Glomerular visceral epithelial cell (primary cell): ENCODE data around the gene GRAP.
"Not testable (repeated sequence)": the region's sequence is repeated elsewhere in the genome, so short reads cannot be mapped to it uniquely, and the experiment has no call there.

Source experiments
- DNase-seq: peaks from one replicate; pipeline ENCODE4 v3.0.0-alpha.2; 2016; ENCODE audit errors: extremely low spot score

The GRAP gene

DNA sequence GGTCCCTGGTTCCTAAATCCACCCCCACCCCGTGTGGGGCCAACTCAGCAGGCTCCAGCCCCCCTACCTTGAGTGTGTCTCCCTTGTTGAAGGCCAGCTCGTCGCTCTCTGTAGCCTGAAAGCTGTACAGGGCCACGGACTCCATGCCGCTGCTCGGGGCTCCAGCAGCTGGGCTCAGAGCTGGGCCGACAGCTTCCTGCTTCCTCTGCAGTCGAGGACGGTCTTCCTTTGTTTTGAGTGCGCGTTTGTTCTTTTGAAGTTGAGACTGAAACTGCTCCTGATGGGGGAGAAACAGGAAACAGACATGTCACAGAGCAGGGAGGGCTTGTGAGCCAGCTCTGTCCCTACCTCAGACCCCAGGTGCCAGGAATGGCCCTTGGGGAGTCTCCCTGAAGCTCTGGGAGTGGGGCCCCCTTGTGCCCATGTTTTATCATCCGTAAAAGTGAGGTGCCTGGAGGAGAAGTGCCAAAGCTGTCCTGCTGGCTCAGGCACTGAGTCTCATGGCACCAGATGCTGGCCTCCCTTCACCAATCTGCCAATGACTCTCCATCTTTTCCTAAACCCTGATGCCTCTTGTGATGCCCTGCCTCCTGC lies at the start of gene GRAP:
Gene GRAP, minus strand, starts transcription at position 176 of the 594 bp plus-strand sequence. Its CDS starts 31 bp downstream, at position 145.
- not testable (repeated sequence) for DNase-seq

DNA sequence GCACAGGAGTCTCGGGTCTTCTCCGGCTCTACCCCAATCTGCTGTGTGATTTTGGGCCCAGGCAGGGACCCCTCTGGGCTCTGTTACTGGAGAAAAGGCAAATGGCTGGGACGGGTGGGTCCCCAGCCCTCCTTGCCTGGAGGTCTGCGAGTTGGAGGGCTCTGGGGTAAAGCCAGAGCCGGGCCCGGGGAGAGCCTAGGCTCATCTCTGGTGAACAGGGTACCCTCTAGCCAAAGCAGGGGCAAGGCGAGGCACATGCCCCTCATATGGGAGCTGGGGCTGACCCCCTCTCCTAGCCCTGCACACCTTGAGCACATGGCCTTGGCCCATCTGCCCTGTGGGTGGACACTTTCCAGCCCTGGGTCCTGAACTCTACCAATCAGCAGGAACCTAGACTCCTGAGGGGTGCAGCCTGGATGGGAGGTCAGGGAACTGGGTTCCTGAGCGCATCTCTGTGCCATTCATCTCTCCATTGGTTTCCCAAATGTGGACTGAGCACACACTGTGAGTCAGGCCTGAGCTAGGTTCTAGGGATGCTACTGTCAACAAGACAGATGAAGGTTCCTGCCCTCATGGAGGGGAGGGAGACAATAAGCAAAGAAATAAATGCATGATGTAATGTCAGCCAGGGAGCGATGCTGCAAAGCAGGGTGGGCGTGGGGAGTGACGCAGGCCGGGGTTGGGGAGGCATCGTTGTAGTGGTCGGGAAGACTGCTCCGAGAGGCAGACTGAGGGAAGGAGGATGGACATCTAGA lies 47.1 kb upstream of the GRAP start:
- DNase-seq = not testable (repeated sequence)

- DNase-seq = peak; percentile 20
Measured at GRCh38 chr17:19092737-19093683, 46.3 kb upstream of the GRAP start.

- not testable (repeated sequence) for DNase-seq
Measured at GRCh38 chr17:19090058-19090772, 43.5 kb upstream of the GRAP start.

DNA sequence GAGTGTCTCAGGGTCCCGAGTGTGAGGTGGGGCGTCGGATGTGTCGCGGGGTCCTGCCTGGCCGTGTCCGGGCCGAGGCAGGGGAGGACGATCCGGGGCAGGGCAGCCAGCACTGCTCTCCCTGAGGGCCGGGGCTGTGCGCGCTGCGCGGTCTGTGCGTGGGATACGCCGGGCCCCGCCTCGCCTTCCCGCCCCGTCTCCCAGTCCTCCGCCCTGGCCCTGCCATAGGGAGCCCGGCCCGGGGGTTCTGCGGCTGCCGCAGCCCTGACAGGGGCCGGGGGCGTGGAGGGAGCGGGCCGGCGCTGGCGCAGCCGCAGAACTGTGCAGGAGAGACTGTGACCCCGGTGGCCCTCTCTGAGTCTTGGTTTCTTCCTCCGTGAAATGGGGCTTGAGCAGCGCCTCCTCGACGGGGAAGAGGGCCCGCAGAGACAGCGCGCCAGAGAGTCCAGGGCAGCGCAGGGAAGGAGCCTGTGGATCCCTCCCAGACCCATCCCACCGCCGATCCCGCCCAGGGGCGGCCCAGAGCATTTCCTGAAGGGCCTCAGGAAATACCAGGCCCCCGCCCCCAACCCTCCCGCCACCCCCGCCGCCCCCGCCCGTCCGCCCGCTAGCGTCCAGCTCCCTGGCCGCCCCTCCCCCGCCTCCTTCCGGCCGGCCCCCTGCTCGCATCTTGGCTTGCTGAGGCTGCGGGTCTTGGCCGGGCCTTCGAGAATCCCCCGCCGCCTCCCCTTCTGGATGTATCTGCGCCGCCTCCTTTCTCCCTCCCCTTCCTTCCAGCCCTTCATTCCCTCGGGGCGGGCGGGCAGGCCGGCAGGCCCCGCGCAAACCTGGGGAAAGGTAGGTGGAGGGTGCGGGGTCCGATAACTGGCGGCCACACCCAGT lies 42.3 kb upstream of the GRAP start:
- DNase-seq = not testable (repeated sequence)

GRCh38 chr17:19077386-19077785 lies 30.6 kb upstream of the GRAP start:
- not testable (repeated sequence) for DNase-seq

GRCh38 chr17:19076398-19077192 lies 29.8 kb upstream of the GRAP start:
- DNase-seq = not testable (repeated sequence)

- not testable (repeated sequence) for DNase-seq
Measured at GRCh38 chr17:19070318-19071168, 23.8 kb upstream of the GRAP start.

DNA sequence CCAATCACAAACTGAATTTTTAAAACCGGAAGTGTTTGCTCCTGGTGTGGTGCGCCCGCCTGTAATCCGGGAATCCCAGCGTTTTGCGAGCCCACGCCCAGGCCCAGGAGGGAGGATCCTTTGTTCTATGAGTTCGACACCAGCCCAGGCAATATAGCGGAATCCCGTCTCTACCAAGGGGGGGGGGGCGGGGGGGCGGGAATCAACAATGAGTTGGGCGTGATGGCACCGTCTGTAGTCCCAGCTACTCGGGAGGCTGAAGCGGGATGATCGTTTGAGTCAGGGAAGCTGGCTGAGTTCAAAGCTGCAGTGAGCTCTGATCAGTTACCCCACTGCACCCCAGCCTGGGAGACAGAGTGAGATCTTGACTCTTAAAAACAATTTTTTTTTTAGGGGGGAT lies 17.6 kb upstream of the GRAP start:
- not testable (repeated sequence) for DNase-seq

DNA sequence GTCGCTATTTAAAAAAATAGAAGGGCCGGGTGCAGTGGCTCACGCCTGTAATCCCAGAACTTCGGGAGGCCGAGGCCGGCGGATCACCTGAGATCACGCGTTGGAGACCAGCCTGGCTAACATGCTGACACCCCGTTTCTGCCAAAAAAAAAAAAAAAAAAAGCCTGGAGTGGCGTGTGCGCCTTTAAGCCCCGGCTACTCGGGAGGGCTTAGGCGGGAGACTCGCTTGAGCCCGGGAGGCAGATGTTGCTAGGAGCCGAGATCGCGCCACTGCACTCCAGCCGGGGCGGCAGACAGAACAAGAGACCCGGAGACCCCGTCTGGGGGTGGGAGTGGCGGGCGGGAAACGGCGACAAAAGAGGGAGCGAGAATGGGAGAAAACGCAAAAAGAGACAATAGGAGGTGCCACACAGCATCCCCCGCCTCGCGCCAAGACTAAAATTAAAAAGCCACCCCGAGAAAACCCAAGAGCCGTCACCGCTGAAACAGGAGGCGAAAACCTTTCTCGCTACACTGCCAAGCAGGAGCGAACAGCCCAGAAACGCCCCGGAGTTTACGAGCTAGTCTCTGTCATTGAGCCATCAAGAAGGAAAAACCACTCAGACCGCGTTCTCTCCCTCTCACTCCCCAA lies 16.7 kb upstream of the GRAP start:
- not testable (repeated sequence) for DNase-seq

DNA sequence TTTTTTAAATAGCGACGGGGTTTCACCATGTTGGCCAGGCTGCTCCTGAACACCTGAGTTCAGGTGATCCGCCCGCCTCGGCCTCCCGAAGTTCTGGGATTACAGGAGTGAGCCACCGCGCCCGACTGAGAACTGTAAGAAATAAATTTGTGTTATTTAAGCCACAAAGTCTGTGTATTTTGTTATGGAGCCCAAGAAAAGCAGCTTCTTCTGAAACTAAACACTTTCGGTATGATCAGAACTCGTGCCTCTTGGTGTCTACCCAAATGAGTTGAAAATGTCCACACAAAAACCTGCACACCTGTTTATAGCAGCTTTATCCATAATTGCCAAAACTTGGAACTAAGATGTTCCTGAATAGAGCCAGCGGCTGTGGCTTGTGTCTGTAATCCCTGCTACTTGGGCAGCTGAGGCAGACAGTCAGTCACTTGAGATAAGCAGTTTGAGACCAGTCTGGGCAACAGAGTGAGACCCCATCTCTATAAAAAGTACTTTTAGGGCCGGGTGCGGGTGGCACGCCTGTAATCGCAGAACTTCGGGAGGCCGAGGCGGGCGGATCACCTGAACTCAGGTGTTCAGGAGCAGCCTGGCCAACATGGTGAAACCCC lies 16.1 kb upstream of the GRAP start:
- DNase-seq = not testable (repeated sequence)

GRCh38 chr17:19062009-19062717 lies 15.4 kb upstream of the GRAP start:
- DNase-seq = not testable (repeated sequence)

DNA sequence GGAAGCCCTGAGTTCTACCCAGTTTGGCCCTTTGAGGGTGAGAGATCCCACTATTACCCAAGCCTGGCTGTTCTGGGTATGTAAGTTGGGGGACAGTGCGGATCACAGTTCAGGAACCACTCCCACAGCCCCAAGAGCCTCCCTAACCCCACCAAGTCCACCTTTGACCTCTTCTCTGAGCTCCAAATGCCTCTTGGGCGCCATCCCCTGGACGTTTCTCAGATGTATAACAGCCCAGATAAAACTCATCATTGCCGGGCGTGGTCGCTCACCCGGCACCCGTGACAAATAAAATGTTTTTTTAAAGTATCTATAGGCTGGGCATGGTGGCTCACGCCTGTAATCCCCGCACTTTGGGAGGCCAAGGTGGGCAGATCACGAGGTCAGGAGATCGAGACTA lies 8.7 kb upstream of the GRAP start:
- DNase-seq = not testable (repeated sequence)

GRCh38 chr17:19048826-19049225 lies 2.1 kb upstream of the GRAP start:
- DNase-seq = not testable (repeated sequence)

DNA sequence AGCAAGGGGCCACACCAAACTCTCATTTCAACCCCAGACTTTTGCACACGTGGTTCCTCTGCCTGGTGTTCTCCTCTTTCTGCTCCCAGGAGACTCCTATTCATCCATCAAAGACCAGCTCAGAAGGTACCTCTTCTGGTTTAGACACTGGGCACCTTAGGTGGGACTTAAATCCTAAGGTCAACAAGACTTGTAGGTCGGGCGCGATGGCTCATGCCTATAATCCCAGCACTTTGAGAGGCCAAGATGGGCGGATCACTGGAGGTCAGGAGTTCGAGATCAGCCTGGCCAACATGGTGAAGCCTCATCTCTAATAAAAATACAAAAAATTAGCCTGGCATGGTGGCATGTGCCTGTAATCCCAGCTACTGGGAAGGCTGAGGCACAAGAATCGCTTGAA lies 753 bp upstream of the GRAP start:
- not testable (repeated sequence) for DNase-seq

DNA sequence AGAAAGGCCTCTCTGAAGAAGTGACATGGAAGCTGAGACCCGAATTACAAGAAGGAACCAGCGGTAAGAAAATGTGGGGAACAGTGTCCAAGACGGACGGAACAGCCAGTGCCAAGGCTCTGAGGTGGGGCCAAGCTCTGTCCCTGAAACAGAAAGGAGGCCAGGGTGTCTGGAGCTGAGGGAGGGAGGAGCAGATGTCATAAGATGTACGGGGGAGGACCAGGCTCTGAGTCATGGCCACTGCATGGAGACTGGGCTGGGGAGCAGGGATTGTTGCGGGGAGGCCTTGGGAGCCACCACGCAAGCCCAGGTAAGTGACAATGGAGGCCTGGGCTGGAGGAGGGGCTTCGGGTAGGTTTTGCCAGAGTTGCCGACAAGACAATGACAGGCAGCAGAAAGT lies 2.1 kb downstream of the GRAP start:
- not testable (repeated sequence) for DNase-seq

- not testable (repeated sequence) for DNase-seq
Measured at GRCh38 chr17:19043032-19043431, 3.7 kb downstream of the GRAP start.
